SK-N-SH treated with all-trans-retinoic acid at 6 μM for 48 hours (cell line): ENCODE results near the gene UNC50.
"Not testable (repeated sequence)": the region's sequence is repeated elsewhere in the genome, so short reads cannot be mapped to it uniquely, and the experiment has no call there.

Experiments used
- ATAC-seq: fragments of 200-7000 bp; cut with Tn5 transposase; 3 replicates; pipeline ENCODE4 v1.9.1; 2020; ENCODE audit warnings: mild to moderate bottlenecking, moderate library complexity
- ARNTL ChIP-seq: fragments of 450-650 bp; formaldehyde crosslinking; IDR thresholded peaks from 2 replicates; pipeline ENCODE4 v1.5.0; 2020; ENCODE audit warnings: low read depth, mild to moderate bottlenecking, moderate library complexity, borderline replicate concordance
- BACH2 ChIP-seq: fragments of 250-450 bp; sonication (Bioruptor Pico); IDR thresholded peaks from 2 replicates; pipeline ENCODE4 v1.9.0; 2021; ENCODE audit warnings: mild to moderate bottlenecking, borderline replicate concordance
- CSDC2 ChIP-seq: fragments of 250-450 bp; sonication (Bioruptor Pico); IDR thresholded peaks from 2 replicates; pipeline ENCODE4 v1.5.0; 2020; ENCODE audit warnings: mild to moderate bottlenecking, moderate library complexity
- ESRRG ChIP-seq: fragments of 250-450 bp; sonication (Bioruptor Pico); IDR thresholded peaks from 2 replicates; pipeline ENCODE4 v1.6.1; 2021; ENCODE audit warnings: mild to moderate bottlenecking
- GLIS3 ChIP-seq: fragments of 250-450 bp; sonication (Bioruptor Pico); IDR thresholded peaks from 2 replicates; pipeline ENCODE4 v1.5.0; 2020; ENCODE audit warnings: mild to moderate bottlenecking, moderate library complexity
- ISL1 ChIP-seq: fragments of 250-450 bp; sonication (Bioruptor Pico); IDR thresholded peaks from 2 replicates; pipeline ENCODE4 v2.1.2; 2022; ENCODE audit warnings: mild to moderate bottlenecking, moderate library complexity
- OSR1 ChIP-seq: fragments of 250-450 bp; sonication (Bioruptor Pico); IDR thresholded peaks from 2 replicates; pipeline ENCODE4 v1.8.0; 2022; ENCODE audit warnings: moderate library complexity, mild to moderate bottlenecking, inconsistent platforms
- PPARA ChIP-seq: fragments of 250-450 bp; sonication (Bioruptor Pico); IDR thresholded peaks from 2 replicates; pipeline ENCODE4 v1.5.0; 2020; ENCODE audit warnings: mild to moderate bottlenecking, borderline replicate concordance
- RARB ChIP-seq: fragments of 250-450 bp; sonication (Bioruptor Pico); IDR thresholded peaks from 2 replicates; pipeline ENCODE4 v1.8.0; 2021; ENCODE audit warnings: mild to moderate bottlenecking, moderate library complexity
- SNAI2 ChIP-seq: fragments of 250-450 bp; sonication (Bioruptor Pico); IDR thresholded peaks from 2 replicates; pipeline ENCODE4 v1.5.0; 2020; ENCODE audit warnings: mild to moderate bottlenecking, moderate library complexity
- TCF4 ChIP-seq: fragments of 250-450 bp; sonication (Bioruptor Pico); IDR thresholded peaks from 2 replicates; pipeline ENCODE4 v1.8.0; 2021; ENCODE audit warnings: mild to moderate bottlenecking, moderate library complexity, borderline replicate concordance
- TOX ChIP-seq: fragments of 250-450 bp; sonication (Bioruptor Pico); IDR thresholded peaks from 2 replicates; pipeline ENCODE4 v1.8.0; 2021; ENCODE audit warnings: mild to moderate bottlenecking, moderate library complexity, borderline replicate concordance
- ZC3H10 ChIP-seq: fragments of 250-450 bp; sonication (Bioruptor Pico); IDR thresholded peaks from 2 replicates; pipeline ENCODE4 v1.5.1; 2021; ENCODE audit warnings: mild to moderate bottlenecking, moderate library complexity
- ZFP3 ChIP-seq: fragments of 250-450 bp; sonication (Bioruptor Pico); IDR thresholded peaks from 2 replicates; pipeline ENCODE4 v1.5.0; 2020; ENCODE audit warnings: mild to moderate bottlenecking, moderate library complexity
- ZFP30 ChIP-seq: fragments of 450-650 bp; formaldehyde crosslinking; IDR thresholded peaks from 2 replicates; pipeline ENCODE4 v1.5.0; 2022; ENCODE audit warnings: mild to moderate bottlenecking, moderate library complexity
- ZNF565 ChIP-seq: fragments of 450-650 bp; formaldehyde crosslinking; conservative IDR thresholded peaks from 2 replicates; pipeline ENCODE4 v1.5.0; 2020; ENCODE audit warnings: low read depth, mild to moderate bottlenecking, moderate library complexity
- ZNF70 ChIP-seq: fragments of 450-650 bp; formaldehyde crosslinking; IDR thresholded peaks from 2 replicates; pipeline ENCODE4 v1.5.0; 2020; ENCODE audit warnings: mild to moderate bottlenecking, moderate library complexity
- ZNF8 ChIP-seq: fragments of 450-650 bp; formaldehyde crosslinking; IDR thresholded peaks from 2 replicates; pipeline ENCODE4 v1.5.0; 2020; ENCODE audit warnings: mild to moderate bottlenecking, moderate library complexity
- TF ChIP-seq, protein P1 (sequence below): fragments of 250-450 bp; sonication (Bioruptor Pico); IDR thresholded peaks from 2 replicates; pipeline ENCODE4 v1.5.1; 2020; ENCODE audit warnings: low read depth, mild to moderate bottlenecking, moderate library complexity
- TF ChIP-seq, protein P2 (sequence below): fragments of 250-450 bp; sonication (Bioruptor Pico); IDR thresholded peaks from 2 replicates; pipeline ENCODE4 v1.8.0; 2021; ENCODE audit warnings: low read depth, mild to moderate bottlenecking, moderate library complexity, borderline replicate concordance
- TF ChIP-seq, protein P3 (sequence below): fragments of 250-450 bp; sonication (Bioruptor Pico); IDR thresholded peaks from 2 replicates; pipeline ENCODE4 v1.5.1; 2021; ENCODE audit warnings: mild to moderate bottlenecking, moderate library complexity

UNC50 gene

GRCh38 chr2:98654699-98655495 is 46.5 kb downstream of the UNC50 start:
- no peak for TF ChIP-seq ZNF8 (CRISPR knock-in tag)
- no peak for TF ChIP-seq ISL1
- no peak for TF ChIP-seq ZC3H10 (CRISPR knock-in tag)
- no peak for TF ChIP-seq TCF4
- TF ChIP-seq ESRRG: no peak
- no peak for TF ChIP-seq ZNF70 (CRISPR knock-in tag)
- TF ChIP-seq PPARA (CRISPR knock-in tag): no peak
- no peak for TF ChIP-seq GLIS3 (CRISPR knock-in tag)
- ATAC-seq: no peak

DNA sequence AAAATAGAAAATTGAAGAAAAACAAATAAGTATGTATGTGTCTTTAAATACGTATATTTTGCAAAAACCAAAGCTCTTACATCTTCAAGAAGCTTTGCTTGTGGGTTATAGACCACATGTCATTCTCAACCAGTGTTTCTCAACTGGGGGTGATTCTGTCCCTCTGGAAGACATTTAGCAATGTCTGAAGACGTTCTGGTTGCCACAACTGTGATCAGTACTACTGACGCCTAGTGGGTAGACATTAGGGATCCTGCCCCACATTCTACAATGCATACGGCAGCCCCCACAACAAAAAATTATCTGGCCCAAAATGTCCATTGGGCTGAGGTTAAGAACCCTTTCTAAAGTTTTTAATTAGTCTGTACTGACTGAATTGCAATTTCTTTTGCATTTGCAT is 48.4 kb downstream of the UNC50 start:
- no peak for ATAC-seq
- TF ChIP-seq SNAI2 (CRISPR knock-in tag): no peak
- TF ChIP-seq CSDC2 (CRISPR knock-in tag): no peak
- TF ChIP-seq BACH2 (CRISPR knock-in tag): no peak
- no peak for TF ChIP-seq RARB (CRISPR knock-in tag)
- TF ChIP-seq ZNF70 (CRISPR knock-in tag): no peak
- TF ChIP-seq, protein P1, sequence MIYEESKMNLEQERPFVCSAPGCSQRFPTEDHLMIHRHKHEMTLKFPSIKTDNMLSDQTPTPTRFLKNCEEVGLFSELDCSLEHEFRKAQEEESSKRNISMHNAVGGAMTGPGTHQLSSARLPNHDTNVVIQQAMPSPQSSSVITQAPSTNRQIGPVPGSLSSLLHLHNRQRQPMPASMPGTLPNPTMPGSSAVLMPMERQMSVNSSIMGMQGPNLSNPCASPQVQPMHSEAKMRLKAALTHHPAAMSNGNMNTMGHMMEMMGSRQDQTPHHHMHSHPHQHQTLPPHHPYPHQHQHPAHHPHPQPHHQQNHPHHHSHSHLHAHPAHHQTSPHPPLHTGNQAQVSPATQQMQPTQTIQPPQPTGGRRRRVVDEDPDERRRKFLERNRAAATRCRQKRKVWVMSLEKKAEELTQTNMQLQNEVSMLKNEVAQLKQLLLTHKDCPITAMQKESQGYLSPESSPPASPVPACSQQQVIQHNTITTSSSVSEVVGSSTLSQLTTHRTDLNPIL: no peak
- TF ChIP-seq ZNF8 (CRISPR knock-in tag): no peak
- TF ChIP-seq, protein P2, sequence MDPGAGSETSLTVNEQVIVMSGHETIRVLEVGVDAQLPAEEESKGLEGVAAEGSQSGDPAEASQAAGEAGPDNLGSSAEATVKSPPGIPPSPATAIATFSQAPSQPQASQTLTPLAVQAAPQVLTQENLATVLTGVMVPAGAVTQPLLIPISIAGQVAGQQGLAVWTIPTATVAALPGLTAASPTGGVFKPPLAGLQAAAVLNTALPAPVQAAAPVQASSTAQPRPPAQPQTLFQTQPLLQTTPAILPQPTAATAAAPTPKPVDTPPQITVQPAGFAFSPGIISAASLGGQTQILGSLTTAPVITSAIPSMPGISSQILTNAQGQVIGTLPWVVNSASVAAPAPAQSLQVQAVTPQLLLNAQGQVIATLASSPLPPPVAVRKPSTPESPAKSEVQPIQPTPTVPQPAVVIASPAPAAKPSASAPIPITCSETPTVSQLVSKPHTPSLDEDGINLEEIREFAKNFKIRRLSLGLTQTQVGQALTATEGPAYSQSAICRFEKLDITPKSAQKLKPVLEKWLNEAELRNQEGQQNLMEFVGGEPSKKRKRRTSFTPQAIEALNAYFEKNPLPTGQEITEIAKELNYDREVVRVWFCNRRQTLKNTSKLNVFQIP: no peak
- TF ChIP-seq OSR1 (CRISPR knock-in tag): no peak
- TF ChIP-seq ARNTL: no peak
- TF ChIP-seq ZC3H10 (CRISPR knock-in tag): no peak
- TF ChIP-seq, protein P3, sequence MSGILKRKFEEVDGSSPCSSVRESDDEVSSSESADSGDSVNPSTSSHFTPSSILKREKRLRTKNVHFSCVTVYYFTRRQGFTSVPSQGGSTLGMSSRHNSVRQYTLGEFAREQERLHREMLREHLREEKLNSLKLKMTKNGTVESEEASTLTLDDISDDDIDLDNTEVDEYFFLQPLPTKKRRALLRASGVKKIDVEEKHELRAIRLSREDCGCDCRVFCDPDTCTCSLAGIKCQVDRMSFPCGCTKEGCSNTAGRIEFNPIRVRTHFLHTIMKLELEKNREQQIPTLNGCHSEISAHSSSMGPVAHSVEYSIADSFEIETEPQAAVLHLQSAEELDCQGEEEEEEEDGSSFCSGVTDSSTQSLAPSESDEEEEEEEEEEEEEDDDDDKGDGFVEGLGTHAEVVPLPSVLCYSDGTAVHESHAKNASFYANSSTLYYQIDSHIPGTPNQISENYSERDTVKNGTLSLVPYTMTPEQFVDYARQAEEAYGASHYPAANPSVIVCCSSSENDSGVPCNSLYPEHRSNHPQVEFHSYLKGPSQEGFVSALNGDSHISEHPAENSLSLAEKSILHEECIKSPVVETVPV (CRISPR knock-in tag): no peak
- TF ChIP-seq PPARA (CRISPR knock-in tag): no peak
- no peak for TF ChIP-seq GLIS3 (CRISPR knock-in tag)
- no peak for TF ChIP-seq TOX (CRISPR knock-in tag)
- no peak for TF ChIP-seq ISL1
- TF ChIP-seq ZFP3 (CRISPR knock-in tag): no peak
- TF ChIP-seq TCF4: no peak
- TF ChIP-seq ZNF565 (CRISPR knock-in tag): no peak

DNA sequence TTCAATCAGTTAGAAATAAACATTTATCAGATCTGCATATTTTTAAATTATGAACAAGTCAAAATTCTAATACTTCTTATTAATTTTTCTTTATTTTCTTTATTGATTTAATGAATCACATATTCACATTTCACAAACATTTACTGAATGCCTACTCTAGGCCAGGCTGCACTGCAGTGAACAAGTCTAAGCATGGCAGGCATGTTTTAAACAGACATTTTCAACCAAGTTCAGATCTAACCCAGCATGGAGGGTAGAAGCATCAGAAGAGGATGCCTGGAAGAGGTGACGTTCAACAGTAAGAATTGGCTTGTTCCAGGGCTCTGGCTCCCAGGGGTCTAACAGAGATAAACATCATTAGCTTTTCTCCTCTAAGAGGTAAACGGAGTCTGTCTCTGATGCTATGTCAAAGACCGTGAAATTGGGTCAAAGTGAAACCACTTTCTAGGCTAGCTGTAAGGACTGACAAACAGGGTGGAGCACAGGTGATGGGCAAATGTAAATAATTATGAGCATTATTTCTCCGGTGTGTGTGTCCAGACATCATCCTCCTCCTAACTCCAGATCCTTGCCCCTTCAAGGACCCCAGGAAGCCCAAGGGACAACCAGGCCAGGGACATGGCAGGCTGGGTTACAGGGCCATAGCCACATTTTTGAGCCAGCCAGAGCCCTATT is 50.6 kb downstream of the UNC50 start:
- TF ChIP-seq RARB (CRISPR knock-in tag): no peak
- TF ChIP-seq ZFP3 (CRISPR knock-in tag): no peak
- TF ChIP-seq TOX (CRISPR knock-in tag): no peak
- no peak for TF ChIP-seq ZFP30 (CRISPR knock-in tag)
- TF ChIP-seq BACH2 (CRISPR knock-in tag): no peak
- TF ChIP-seq CSDC2 (CRISPR knock-in tag): no peak
- no peak for TF ChIP-seq SNAI2 (CRISPR knock-in tag)
- TF ChIP-seq, protein P3 (CRISPR knock-in tag): no peak
- no peak for TF ChIP-seq ZNF8 (CRISPR knock-in tag)
- TF ChIP-seq ESRRG: no peak
- no peak for TF ChIP-seq ZNF70 (CRISPR knock-in tag)
- TF ChIP-seq, protein P2: no peak
- no peak for TF ChIP-seq PPARA (CRISPR knock-in tag)
- no peak for ATAC-seq

DNA sequence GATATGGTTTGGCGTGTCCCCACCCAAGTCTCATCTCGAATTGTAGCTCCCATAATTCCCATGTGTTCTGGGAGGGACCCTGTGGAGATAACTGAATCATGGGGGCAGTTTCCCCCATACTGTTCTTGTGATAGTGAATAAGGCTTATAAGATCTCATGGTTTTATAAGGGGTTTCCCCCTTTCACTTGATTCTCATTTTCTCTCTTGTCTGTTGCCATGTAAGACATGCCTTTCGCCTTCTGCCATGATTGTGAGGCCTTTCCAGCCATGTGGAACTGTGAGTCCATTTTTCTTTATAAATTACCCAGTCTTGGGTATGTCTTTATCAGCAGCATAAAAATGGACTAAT is 51.1 kb downstream of the UNC50 start:
- not testable (repeated sequence) for ATAC-seq
